Measurements from ENCODE around the gene SPTLC1.
"Not testable (repeated sequence)": the region's sequence is repeated elsewhere in the genome, so short reads cannot be mapped to it uniquely, and the experiment has no call there.

The SPTLC1 gene

DNA sequence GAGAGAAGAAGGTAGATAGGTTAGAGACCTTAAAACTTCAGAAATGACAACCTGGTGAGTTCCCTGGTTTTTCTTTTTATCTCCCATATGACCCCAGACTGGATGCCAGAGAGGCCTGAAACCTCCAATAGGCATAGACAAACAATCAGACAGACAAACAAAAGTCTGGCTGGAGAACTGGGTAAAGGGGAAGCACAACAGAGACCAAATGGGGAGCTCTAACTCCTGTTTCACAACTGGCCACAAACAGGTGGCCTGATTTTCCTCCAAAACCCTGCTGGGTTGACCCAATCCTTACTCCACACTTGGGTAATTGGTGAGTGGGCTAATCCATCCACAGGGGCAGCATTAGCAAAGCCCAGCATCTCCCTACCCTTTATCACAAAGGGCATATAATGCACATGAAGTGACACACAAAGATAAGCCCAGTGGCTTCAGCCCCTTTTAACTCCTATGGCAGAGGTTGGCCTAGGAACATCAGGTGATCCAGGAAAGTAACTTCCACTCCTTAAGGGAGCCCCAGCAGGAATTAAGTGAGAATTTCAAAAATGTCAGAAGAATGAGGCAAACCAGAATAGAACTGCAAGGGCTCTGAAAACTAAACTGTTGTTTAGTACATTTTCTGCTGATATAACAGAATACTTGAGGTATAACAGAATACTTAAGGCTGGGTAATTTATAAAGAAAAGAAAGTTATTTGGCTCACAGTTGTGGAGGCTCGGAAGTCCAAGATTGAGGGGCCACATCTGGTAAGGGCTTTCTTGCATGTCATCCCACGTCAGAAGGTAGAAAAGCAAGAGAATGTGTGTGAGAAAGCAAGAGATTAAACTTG, 104.3 kb downstream of the SPTLC1 start:
- Histone ChIP-seq H3K9me3 (no peaks in the 10 kb centered on the region), H3K36me3 (no peaks in the 10 kb centered on the region), H3K27me3 (peaks cover 15% of the 10 kb centered on the region), H3K4me3 (ENCODE audit: low read depth in 1 of 2, low read length in 1 of 2) (no peak overlapping the region), H3K4me1 (ENCODE audit: control insufficient read depth in 1 of 2, insufficient read depth in 1 of 2, low read depth in 1 of 2, low read length in 1 of 2) (peaks cover 16 to 17% of the 10 kb centered on the region in 2 experiments), H3K27ac (no peak overlapping the region)
- TF ChIP-seq CTCF (IDR thresholded peaks at IDR 0.05) = no peak

GRCh38 chr9:92010253-92010652, 105.0 kb downstream of the SPTLC1 start:
- H3K4me1 ChIP-seq (ENCODE audit: control insufficient read depth in 1 of 2, insufficient read depth in 1 of 2, low read depth in 1 of 2, low read length in 1 of 2) = peaks cover 16 to 17% of the 10 kb centered on the region in 2 experiments
- peaks cover 15% of the 10 kb centered on the region for H3K27me3 ChIP-seq
- not testable (repeated sequence) for H3K4me3 ChIP-seq (ENCODE audit: low read depth in 1 of 2, low read length in 1 of 2); H3K9me3 ChIP-seq; H3K27ac ChIP-seq; H3K36me3 ChIP-seq

GRCh38 chr9:92008041-92008440, 107.2 kb downstream of the SPTLC1 start:
- Histone ChIP-seq H3K4me3 (ENCODE audit: low read depth in 1 of 2, low read length in 1 of 2) (no peak overlapping the region), H3K36me3 (no peaks in the 10 kb centered on the region), H3K27me3 (peaks cover 22% of the 10 kb centered on the region), H3K4me1 (ENCODE audit: control insufficient read depth in 1 of 2, insufficient read depth in 1 of 2, low read depth in 1 of 2, low read length in 1 of 2) (peaks cover 16 to 17% of the 10 kb centered on the region in 2 experiments), H3K9me3 (no peaks in the 10 kb centered on the region), H3K27ac (no peak overlapping the region)
- TF ChIP-seq CTCF (IDR thresholded peaks at IDR 0.05) = no peak

- no peak overlapping the region for H3K27ac ChIP-seq
- no peaks in the 10 kb centered on the region for H3K36me3 ChIP-seq
- H3K27me3 ChIP-seq = peaks cover 45% of the 10 kb centered on the region
- no peak for TF ChIP-seq CTCF (IDR thresholded peaks at IDR 0.05)
- no peaks in the 10 kb centered on the region for H3K4me1 ChIP-seq (ENCODE audit: control insufficient read depth in 1 of 2, insufficient read depth in 1 of 2, low read depth in 1 of 2, low read length in 1 of 2)
- no peaks in the 10 kb centered on the region for H3K9me3 ChIP-seq
- H3K4me3 ChIP-seq (ENCODE audit: low read depth in 1 of 2, low read length in 1 of 2) = no peak overlapping the region
These were observed 111.2 kb downstream of the SPTLC1 start for GRCh38 chr9:92004045-92004392.

DNA sequence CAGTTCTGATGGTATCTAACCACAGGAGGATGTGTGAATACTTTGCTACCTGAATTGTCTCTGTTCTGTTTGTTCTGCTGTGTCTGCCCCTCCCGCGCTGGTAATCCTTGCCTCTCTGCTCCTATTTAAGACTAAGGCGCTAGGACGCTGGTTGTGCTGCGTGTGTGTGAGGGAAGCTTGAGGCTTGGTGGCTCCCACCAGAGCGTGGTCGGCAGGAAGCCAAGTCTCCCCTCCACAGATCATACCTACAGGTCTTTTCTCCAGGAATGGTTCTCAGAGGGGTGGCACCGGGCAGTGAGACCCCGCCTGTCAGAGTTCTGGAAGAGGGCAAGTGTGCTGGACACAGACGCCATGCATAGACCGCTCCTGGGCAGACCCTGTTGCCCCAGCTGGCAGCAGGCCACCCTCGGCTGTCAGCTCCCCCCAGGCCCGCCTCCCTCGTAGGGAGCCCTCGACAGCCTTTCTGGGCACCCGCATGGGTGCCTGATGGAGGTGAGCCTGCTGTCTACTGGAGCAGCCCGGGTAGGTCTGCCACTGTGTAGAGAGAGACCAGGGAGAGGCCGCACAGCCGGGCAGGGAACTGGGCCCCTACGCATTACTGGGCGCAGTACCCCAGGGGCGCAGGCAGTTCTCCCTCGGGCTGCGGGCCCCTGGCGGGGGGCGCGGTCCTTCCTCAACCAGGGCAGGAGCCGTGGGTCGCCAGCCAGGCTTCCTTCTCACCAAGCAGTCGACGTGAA, 111.7 kb downstream of the SPTLC1 start:
- TF ChIP-seq CTCF (IDR thresholded peaks at IDR 0.05) = no peak
- Histone ChIP-seq H3K9me3 (no peaks in the 10 kb centered on the region), H3K4me3 (ENCODE audit: low read depth in 1 of 2, low read length in 1 of 2) (no peak overlapping the region), H3K4me1 (ENCODE audit: control insufficient read depth in 1 of 2, insufficient read depth in 1 of 2, low read depth in 1 of 2, low read length in 1 of 2) (no peaks in the 10 kb centered on the region), H3K27ac (no peak overlapping the region), H3K36me3 (no peaks in the 10 kb centered on the region), H3K27me3 (peaks cover 50% of the 10 kb centered on the region)

DNA sequence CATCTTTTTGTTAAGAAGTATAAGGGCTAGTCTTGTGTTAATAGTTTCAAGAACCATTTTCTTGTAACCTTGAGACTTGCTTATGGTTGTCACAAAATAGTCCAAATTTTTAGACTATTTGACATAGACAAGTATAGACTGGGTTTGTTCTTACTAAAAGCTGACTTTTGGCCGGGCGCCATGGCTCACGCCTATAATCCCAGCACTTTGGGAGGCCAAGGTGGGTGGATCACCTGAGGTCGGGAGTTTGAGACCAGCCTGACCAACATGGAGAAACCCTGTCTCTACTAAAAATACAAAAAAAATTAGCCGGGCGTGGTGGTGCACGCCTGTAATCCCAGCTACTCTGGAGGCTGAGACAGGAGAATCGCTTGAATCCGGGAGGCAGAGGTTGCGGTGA, 113.3 kb downstream of the SPTLC1 start:
- not testable (repeated sequence) for H3K9me3 ChIP-seq; H3K36me3 ChIP-seq; H3K27ac ChIP-seq; H3K4me1 ChIP-seq (ENCODE audit: control insufficient read depth in 1 of 2, insufficient read depth in 1 of 2, low read depth in 1 of 2, low read length in 1 of 2); H3K4me3 ChIP-seq (ENCODE audit: low read depth in 1 of 2, low read length in 1 of 2)
- peaks cover 42% of the 10 kb centered on the region for H3K27me3 ChIP-seq

Measured in neutrophil (primary cell).